Stimulated activated effector memory CD8-positive, alpha-beta T cell treated with anti-CD3 and anti-CD28 coated beads, Interleukin-12 subunit alpha, Interleukin-12 subunit beta, amount 100 ng/mL, for 72 hours (primary cell): ENCODE results near the gene SZT2.
A peak's percentile ranks its signal among the peaks of the same experiment; 100 is the strongest.

Source experiments
- ATAC-seq: fragments of 150-1000 bp; cut with Tn5 transposase; 2 replicates; pipeline ENCODE4 v1.10.0; 2021
- DNase-seq, 2 donors: peaks; one replicate each; pipeline ENCODE4 v3.0.0; 2021 to 2022; ENCODE audit warnings: low spot score in 2 of 2
- H3K27ac Mint-ChIP-seq: one replicate; pipeline ENCODE4 v1.8.0; 2022; ENCODE audit warnings: mild to moderate bottlenecking, mixed read lengths
- H3K36me3 Mint-ChIP-seq: one replicate; pipeline ENCODE4 v1.8.0; 2022; ENCODE audit warnings: mild to moderate bottlenecking, mixed read lengths
- H3K4me1 Mint-ChIP-seq: one replicate; pipeline ENCODE4 v1.8.0; 2022; ENCODE audit warnings: mixed read lengths
- H3K4me3 Mint-ChIP-seq: one replicate; pipeline ENCODE4 v1.8.0; 2022; ENCODE audit warnings: mild to moderate bottlenecking, mixed read lengths
- H3K9me3 Mint-ChIP-seq: one replicate; pipeline ENCODE4 v1.8.0; 2022; ENCODE audit warnings: mixed read lengths

Gene SZT2

DNA sequence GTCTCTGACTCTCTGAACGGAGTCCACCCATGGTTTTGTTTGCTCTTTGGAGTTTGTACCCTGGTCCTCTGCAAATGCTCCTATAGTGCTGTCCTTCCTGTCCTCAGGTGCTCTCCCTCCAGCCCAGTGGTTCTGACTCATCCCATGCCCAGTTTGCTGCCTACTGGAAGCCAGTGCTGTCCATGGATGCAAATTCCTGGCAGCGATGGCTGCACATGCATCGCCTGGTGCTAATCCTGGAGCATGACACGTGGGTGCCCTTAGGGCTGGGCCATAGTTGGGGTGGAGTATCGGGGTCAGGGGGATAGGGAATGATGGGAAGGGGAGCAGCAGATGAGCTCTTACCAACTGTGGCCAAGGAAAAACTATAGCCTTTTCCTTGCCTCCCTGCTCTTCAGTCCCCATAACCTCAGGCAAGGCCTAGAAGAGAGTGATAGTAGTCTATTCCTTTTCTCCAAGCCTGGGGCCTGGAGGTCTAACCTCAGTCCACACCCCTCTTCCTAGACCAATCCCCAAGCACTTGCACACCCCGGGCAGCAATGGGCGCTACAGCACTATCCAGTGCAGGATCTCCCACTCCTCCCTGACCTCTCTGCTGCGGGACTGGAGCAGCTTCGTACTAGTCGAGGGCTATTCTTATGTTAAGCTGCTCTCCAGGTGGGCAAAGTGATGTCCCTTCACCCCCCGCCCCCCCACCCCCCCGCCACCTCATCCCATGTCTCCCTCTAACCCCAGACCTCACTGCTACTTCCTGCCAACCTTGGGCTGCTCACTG lies 32.5 kb downstream of the SZT2 start:
- peaks cover 67% of the 10 kb centered on the region for H3K36me3 Mint-ChIP-seq

DNA sequence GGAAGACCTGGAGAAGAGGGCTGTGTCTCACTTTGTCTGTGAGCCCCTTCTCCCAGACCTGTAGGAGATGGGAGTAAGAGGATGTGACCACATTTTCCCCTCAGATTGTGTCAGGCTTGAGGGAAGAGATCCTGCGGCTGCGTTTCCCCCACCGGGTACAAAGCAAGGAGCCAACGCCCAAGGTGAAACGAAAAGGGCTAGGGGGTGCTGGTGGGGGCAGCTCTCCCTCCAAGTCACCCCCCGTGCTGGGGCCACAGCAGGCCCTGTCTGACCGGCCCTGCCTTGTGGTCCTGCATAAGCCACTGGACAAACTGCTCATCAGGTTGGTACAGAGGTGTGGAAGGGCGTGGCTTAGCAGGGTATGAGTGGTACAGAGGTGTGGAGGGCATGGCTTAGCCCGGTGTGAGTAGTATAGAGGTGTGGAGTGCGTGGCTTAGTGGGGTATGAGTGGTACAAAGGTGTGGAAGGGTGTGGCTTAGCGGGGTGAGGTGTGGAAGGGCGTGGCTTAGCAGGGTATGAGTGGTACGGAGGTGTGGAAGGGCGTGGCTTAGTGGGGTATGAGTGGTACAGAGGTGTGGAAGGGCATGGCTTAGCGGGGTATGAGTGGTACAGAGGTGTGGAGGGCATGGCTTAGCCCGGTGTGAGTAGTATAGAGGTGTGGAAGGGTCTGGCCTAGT lies 33.4 kb downstream of the SZT2 start:
- H3K36me3 Mint-ChIP-seq, result peaks cover 75% of the 10 kb centered on the region
- DNase-seq (no peak), ATAC-seq (peak; percentile 38)
- H3K4me3 Mint-ChIP-seq, result no peak overlapping the region
- H3K9me3 Mint-ChIP-seq, result no peaks in the 10 kb centered on the region
- H3K27ac Mint-ChIP-seq, result peak overlapping the region; percentile 24
- peaks cover 19% of the 10 kb centered on the region for H3K4me1 Mint-ChIP-seq

More for the DNA sequence above, 32.5 kb downstream of the SZT2 start:
- Mint-ChIP-seq H3K4me3 (no peak overlapping the region), H3K9me3 (no peaks in the 10 kb centered on the region), H3K27ac (no peak overlapping the region), H3K4me1 (peaks cover 19% of the 10 kb centered on the region)
- ATAC-seq (no peak), DNase-seq (no peak)

DNA sequence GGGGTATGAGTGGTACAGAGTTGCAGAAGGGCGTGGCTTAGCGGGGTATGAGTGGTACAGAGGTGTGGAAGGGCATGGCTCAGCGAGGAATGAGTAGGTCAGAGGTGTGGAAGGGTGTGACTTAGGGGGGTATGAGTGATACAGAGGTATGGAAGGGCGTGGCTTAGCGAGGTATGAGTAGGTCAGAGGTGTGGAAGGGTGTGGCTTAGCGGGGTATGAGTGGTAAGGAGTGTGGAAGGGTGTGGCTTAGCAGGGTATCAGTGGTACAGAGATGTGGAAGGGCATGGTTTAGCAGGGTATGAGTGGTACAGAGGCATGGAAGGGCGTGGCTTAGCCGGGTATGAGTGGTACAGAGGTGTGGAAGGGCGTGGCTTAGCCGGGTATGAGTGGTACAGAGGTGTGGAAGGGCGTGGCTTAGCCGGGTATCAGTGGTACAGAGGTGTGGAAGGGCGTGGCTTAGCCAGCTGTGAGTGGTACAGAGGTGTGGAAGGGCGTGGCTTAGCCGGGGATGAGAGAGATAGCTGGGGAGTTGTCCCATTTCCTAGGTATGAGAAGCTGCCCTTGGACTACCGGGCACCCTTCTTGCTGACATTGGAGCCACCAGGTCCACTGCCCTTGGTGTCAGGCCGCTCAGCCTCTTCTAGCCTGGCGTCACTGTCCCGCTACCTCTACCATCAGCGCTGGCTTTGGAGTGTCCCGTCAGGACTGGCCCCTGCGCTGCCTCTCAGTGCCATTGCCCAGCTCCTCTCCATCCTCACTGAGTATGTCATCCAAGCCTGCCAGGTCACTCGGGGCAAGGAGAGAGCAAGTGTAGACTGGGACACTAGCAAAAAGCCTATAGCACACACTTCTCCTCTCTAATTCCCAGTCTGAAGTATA lies 34.2 kb downstream of the SZT2 start:
- peak overlapping the region; percentile 24 for H3K27ac Mint-ChIP-seq
- H3K36me3 Mint-ChIP-seq, result peaks cover 82% of the 10 kb centered on the region
- ATAC-seq, result peak; percentile 83
- peaks cover 19% of the 10 kb centered on the region for H3K4me1 Mint-ChIP-seq
- no peak overlapping the region for H3K4me3 Mint-ChIP-seq
- no peak for DNase-seq
- H3K9me3 Mint-ChIP-seq, result no peaks in the 10 kb centered on the region

DNA sequence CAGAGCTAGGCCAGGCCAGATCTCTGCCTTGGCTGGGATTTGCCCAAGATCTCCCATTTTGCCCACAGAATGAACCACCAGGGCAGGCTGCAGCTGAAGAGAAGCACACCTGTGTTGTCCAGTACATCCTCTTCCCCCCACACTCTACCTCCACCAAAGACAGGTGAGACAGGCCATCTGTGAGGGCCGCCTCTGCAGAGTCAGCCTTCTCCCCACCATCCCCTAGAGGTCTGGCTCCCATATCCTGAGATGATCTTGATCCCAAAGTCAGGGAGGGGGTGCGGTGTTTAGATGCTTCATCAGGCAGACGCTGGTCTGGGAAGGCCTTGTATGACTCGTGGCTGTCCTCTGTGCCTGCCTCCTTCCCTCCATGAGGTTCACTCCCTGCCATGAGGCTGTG lies 35.3 kb downstream of the SZT2 start:
- H3K27ac Mint-ChIP-seq, result no peak overlapping the region
- no peak for DNase-seq
- H3K9me3 Mint-ChIP-seq, result no peaks in the 10 kb centered on the region
- ATAC-seq, result no peak
- H3K4me3 Mint-ChIP-seq, result no peak overlapping the region
- peaks cover 86% of the 10 kb centered on the region for H3K36me3 Mint-ChIP-seq
- peaks cover 19% of the 10 kb centered on the region for H3K4me1 Mint-ChIP-seq

DNA sequence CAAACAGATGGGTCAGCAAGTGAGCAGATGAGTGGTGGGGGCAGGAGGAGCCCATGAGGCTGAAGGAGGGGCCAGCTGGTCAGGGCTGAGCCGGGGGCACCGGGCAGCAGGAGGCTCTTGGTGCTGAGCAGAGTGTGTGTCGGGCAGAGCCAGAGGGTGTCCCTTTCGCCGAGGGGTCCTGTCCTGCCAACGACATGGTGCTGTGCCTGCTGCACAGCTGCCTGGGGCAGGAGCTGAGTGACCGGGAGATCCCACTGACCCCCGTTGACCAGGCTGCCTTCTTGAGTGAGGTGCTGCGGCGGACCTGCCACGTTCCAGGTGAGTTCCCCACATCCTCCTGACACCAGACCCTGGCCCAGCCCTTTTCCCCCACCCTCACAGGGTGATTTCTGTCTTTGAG lies 36.5 kb downstream of the SZT2 start:
- Mint-ChIP-seq H3K9me3 (no peaks in the 10 kb centered on the region), H3K4me3 (no peak overlapping the region), H3K27ac (no peak overlapping the region), H3K36me3 (peaks cover 84% of the 10 kb centered on the region), H3K4me1 (peaks cover 19% of the 10 kb centered on the region)
- DNase-seq, result no peak
- ATAC-seq, result no peak

DNA sequence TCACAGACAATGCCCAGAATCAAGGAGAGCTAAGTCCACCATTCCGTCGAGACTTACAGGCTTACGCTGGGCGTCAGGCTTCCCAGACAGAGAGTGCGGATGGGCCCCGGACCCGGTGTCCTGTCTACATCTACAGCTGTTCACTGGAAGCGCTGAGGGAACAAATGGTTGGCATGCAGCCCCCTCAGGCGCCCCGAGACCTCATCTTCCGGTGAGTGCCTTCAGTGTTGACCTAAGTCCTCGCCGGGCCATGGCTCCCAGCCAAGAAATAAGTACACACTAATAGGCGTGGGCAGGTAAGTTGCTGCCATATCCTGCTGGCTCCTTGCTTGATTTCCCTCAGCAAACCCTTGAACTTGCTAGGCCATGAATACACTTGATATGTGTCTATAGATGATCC lies 37.8 kb downstream of the SZT2 start:
- no peak overlapping the region for H3K27ac Mint-ChIP-seq
- H3K4me1 Mint-ChIP-seq, result peaks cover 19% of the 10 kb centered on the region
- no peak overlapping the region for H3K4me3 Mint-ChIP-seq
- no peak for DNase-seq
- peaks cover 84% of the 10 kb centered on the region for H3K36me3 Mint-ChIP-seq
- no peaks in the 10 kb centered on the region for H3K9me3 Mint-ChIP-seq
- ATAC-seq, result no peak

DNA sequence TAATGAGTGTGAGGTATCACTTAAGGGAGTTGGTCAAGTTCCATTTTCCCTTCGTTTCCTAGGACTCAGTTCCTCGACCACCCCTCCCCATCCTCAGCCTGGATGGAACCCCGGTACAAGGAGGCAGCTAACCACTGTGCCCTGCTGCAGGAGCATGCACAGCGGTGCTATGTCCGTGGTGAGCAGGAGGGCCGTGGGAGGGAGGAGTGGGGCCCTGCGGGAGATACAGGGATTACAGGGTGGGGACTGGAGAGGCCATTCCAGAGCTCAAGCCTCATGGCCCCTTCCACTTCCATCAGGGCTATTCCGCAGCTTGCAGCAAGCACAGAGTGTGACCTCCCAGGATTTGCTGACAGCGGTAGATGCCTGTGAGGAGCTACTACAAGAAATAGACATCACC lies 38.2 kb downstream of the SZT2 start:
- no peak overlapping the region for H3K27ac Mint-ChIP-seq
- no peak overlapping the region for H3K4me3 Mint-ChIP-seq
- ATAC-seq (no peak), DNase-seq (no peak)
- H3K4me1 Mint-ChIP-seq, result peaks cover 16% of the 10 kb centered on the region
- H3K36me3 Mint-ChIP-seq, result peaks cover 87% of the 10 kb centered on the region
- H3K9me3 Mint-ChIP-seq, result no peaks in the 10 kb centered on the region

DNA sequence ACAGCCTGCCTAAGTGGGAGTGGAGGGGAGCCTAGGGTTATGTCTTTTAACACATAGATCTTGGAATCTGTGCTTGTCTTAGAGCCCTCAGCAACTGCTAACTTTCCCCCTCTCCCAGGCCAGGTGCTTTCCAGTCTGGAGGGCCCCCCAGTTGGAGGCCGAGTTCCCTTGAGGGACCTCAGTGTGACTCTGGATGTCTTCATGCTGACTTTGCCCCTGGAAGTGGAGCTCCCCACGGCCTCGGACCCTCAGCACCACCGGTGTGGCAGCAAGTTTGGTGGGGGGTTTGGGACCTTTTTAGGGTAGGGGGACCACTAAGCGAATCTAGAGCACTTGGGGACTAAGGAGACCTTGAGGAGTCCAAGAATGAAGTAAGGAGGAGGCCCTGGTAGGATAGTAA lies 41.1 kb downstream of the SZT2 start:
- no peak for ATAC-seq
- DNase-seq, result no peak
- Mint-ChIP-seq H3K4me3 (no peak overlapping the region), H3K9me3 (no peaks in the 10 kb centered on the region), H3K36me3 (peaks cover 87% of the 10 kb centered on the region), H3K4me1 (peaks cover 5% of the 10 kb centered on the region), H3K27ac (peak overlapping the region; percentile 50)

DNA sequence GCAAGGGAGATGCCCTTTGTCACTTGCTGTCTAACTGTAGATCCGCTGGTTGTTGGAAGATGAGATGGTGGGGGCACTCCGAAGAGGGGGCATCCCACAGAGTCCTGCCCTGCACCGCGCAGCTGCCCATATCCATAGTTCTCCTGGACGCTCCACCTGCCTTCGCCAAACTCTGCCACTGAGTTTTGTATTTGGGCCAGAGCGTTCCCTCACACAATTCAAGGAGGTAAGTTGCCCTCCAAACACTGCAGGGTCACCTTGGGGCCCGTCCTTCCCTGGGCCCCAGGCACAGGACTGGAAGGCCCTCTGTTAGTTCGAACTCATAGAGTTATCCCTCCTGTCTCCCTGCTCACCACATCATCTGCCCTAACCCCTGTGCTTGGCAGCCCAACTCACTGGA lies 42.0 kb downstream of the SZT2 start:
- Mint-ChIP-seq H3K27ac (peak overlapping the region; percentile 80), H3K36me3 (peaks cover 81% of the 10 kb centered on the region), H3K9me3 (no peaks in the 10 kb centered on the region), H3K4me3 (no peak overlapping the region), H3K4me1 (peaks cover 3% of the 10 kb centered on the region)
- DNase-seq (no peak), ATAC-seq (no peak)

DNA sequence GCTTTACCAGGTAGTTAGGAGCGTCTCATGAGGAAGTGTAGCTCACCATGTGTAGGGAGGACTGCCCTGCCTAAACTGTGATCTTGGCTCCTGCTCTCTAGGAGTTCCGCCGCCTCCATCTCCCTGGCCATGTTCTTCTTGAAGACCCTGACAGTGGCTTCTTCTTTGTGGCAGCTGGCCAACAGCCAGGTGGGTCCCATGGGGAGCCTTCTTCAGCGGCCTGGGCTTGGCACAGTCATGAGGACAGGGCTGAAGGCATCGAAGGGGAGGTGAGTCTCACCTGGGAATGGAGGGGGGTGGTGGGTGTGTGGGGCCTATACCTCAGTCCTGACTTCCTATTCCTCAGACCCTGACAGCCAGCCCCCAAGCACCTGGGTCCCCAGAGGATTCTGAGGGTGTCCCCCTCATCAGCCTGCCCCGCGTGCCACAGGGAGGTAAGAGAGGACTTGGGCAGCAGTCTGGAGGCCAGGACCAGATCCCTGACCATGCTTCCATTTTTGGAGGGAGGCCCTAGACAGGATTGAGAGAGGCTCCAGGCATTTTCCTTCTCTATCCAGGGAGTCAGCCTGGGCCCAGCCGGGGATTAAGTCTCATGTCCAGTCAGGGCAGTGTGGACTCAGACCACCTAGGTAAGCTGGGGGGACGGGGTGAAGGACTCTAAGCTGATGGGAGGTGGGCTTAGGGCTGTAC lies 42.6 kb downstream of the SZT2 start:
- H3K4me3 Mint-ChIP-seq, result no peak overlapping the region
- H3K27ac Mint-ChIP-seq, result peak overlapping the region; percentile 80
- DNase-seq (no peak), ATAC-seq (no peak)
- peaks cover 75% of the 10 kb centered on the region for H3K36me3 Mint-ChIP-seq
- no peaks in the 10 kb centered on the region for H3K4me1 Mint-ChIP-seq
- H3K9me3 Mint-ChIP-seq, result no peaks in the 10 kb centered on the region

DNA sequence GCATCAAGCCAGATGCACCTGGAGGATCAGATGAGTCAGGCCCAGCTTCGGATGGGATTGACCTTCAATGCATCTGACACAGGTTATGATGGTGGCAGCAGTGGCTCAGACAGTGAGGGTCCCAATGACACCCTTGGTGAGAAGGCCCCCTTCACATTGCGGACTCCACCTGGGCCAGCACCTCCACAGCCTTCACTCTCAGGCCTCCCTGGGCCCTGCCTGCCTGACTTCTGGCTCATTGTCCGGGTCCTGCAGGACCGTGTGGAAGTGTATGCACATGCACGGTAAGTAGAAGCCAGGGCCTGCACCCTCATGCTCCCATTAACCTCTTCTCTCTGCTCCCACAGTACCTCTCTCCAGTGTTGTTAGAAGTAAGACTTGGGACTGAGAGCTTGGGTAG lies 43.2 kb downstream of the SZT2 start:
- H3K4me3 Mint-ChIP-seq, result no peak overlapping the region
- ATAC-seq (no peak), DNase-seq (no peak)
- H3K36me3 Mint-ChIP-seq, result peaks cover 69% of the 10 kb centered on the region
- H3K4me1 Mint-ChIP-seq, result no peaks in the 10 kb centered on the region
- no peaks in the 10 kb centered on the region for H3K9me3 Mint-ChIP-seq
- H3K27ac Mint-ChIP-seq, result peak overlapping the region; percentile 80

DNA sequence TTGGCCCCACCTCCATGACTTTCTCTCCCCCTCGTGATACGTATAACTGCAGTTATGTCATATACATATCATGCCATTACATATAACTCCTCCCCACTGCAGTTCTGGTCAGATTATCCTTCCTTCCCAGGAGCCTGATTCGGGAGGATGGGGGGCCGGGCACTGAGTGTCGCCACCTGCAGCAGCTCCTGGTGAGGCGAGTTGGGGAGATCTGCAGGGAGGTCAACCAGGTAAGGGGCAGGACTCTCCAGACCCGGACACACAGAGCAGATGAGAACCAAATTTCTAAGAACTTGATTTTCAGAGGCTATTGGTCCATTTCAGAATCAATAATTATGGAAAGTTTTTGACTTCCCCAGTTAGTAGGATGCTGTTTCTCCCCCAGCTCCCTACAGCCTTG lies 44.6 kb downstream of the SZT2 start:
- H3K9me3 Mint-ChIP-seq, result no peaks in the 10 kb centered on the region
- DNase-seq (no peak), ATAC-seq (no peak)
- no peak overlapping the region for H3K4me3 Mint-ChIP-seq
- H3K4me1 Mint-ChIP-seq, result no peaks in the 10 kb centered on the region
- H3K36me3 Mint-ChIP-seq, result peaks cover 65% of the 10 kb centered on the region
- H3K27ac Mint-ChIP-seq, result peak overlapping the region; percentile 29

DNA sequence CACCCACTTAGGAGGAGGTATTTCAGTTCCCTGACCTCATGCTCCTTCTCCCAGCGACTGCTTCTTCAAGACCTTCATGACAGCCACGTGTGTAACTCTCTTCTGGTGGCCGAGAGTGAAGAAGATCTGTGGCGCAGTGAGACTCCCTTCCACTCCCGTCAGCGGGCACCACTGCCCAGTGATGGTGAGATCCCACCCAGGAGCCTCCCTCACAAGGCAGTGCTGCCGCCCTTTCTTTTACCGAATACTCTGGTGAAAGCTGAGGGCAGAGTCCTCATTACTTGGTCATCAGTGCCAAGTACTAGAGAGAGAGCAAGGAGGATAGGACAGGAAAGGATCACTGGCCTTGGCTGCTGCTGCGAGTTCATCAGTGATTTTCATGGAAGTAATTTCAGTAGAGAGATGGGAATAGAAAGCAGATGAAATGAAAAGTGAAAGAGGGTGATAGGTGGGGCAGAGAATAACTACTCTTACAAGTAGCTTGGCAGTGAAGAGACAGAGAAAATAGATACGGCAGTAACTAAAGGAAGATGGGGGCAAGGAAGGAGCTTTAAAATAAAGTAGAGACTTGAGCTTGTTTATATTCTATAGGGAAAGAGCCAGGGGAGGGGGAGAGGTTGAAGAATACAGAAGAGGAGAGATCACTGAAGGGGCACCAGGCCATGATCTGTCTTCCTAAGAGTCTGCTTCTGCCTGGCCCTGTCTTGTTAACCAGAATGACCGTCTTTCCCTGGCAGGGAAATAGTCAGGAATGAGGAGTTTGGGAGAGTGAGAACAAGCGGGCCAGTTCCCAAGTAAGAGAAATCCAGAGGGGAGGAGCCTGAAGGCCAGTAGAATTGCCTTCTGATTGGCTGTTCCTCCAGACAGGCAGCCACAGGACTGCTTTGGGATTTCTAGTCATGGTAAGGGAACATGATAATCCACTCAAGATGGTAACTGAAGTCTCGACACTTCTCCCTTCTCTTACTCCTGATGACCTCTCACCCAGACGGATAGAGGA lies 45.7 kb downstream of the SZT2 start:
- peaks cover 63% of the 10 kb centered on the region for H3K36me3 Mint-ChIP-seq
- DNase-seq, result no peak
- no peaks in the 10 kb centered on the region for H3K4me1 Mint-ChIP-seq
- H3K9me3 Mint-ChIP-seq, result no peaks in the 10 kb centered on the region
- H3K4me3 Mint-ChIP-seq, result no peak overlapping the region
- no peak for ATAC-seq
- H3K27ac Mint-ChIP-seq, result peak overlapping the region; percentile 29

DNA sequence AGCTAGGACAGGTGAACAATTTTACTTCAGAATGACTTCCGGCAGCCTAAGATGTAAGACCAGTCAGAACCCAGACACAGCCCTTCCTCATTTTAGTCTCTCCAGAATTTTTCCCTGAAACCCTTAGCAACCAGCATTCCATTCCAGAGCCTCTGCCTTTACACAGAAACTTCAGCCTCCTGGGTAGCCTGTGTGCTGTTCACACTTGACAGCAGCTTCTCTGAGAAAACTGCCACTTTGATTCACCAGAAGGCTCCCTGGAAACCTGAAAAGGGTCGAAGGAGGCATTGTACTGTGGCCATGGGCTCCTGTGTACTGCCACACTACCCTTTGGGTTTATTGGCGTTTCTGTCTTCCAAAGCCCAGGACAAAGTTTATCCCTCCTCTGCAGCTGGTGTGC lies 46.7 kb downstream of the SZT2 start:
- Mint-ChIP-seq H3K36me3 (peaks cover 63% of the 10 kb centered on the region), H3K27ac (peak overlapping the region; percentile 14), H3K4me1 (no peaks in the 10 kb centered on the region), H3K4me3 (no peak overlapping the region), H3K9me3 (no peaks in the 10 kb centered on the region)
- ATAC-seq (no peak), DNase-seq (no peak)
